C4-2B (cell line): ENCODE data around the gene RPS14.

Experiments
- H3K27ac ChIP-seq: fragments of 450-650 bp; 2 replicates; pipeline ENCODE4 v1.5.1; 2017
- ZFX ChIP-seq: fragments of 450-650 bp; IDR thresholded peaks from 2 replicates; pipeline ENCODE4 v1.6.1; 2017
- TF ChIP-seq, protein P1 (sequence below): fragments of 450-650 bp; conservative IDR thresholded peaks from 2 replicates; pipeline ENCODE4 v1.5.1; 2017; ENCODE audit warnings: mild to moderate bottlenecking

Gene RPS14

DNA sequence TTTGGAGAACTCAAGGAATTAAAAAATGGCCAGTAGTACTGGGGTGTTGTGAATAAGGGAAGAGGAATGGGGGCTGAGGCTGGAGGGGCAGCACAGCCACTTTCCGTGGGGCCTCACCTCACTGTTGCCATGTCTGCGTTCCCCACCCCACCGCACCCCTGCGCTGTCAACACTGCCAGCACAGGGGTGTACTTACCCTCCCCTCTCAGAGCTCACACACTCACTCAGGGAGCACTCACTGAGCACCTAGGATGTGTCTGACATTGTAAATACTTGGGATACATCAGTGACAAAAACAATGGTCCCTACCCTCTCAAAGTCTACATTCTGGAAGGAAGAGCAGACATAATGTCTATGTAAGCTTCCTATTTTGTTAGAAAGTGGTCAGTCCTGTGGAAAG lies 3.4 kb upstream of the RPS14 start:
- TF ChIP-seq ZFX = no peak
- TF ChIP-seq, protein P1, sequence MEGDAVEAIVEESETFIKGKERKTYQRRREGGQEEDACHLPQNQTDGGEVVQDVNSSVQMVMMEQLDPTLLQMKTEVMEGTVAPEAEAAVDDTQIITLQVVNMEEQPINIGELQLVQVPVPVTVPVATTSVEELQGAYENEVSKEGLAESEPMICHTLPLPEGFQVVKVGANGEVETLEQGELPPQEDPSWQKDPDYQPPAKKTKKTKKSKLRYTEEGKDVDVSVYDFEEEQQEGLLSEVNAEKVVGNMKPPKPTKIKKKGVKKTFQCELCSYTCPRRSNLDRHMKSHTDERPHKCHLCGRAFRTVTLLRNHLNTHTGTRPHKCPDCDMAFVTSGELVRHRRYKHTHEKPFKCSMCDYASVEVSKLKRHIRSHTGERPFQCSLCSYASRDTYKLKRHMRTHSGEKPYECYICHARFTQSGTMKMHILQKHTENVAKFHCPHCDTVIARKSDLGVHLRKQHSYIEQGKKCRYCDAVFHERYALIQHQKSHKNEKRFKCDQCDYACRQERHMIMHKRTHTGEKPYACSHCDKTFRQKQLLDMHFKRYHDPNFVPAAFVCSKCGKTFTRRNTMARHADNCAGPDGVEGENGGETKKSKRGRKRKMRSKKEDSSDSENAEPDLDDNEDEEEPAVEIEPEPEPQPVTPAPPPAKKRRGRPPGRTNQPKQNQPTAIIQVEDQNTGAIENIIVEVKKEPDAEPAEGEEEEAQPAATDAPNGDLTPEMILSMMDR = no peak

DNA sequence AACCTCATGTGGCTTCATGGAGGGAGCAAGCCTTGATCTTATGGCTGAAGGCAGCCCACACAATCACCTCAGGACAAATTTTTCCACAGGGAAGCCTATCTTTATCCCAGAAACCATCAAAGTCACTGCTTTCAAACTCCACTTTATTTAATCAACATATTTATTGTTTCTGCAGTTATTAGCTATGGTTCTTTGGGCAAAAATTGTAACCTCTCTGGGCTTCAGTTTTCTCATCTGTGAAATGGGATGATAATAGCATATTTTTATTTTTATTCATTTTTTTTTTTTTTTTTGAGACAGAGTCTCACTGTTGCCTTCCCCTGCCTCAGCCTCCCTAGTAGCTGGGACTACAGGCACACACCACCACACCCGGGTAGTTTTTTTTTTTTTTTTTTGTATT lies 2.1 kb upstream of the RPS14 start:
- TF ChIP-seq, protein P1 = no peak
- no peak for TF ChIP-seq ZFX
- H3K27ac ChIP-seq = no peak overlapping the region

More for the DNA sequence above, 3.4 kb upstream of the RPS14 start:
- H3K27ac ChIP-seq = no peak overlapping the region

DNA sequence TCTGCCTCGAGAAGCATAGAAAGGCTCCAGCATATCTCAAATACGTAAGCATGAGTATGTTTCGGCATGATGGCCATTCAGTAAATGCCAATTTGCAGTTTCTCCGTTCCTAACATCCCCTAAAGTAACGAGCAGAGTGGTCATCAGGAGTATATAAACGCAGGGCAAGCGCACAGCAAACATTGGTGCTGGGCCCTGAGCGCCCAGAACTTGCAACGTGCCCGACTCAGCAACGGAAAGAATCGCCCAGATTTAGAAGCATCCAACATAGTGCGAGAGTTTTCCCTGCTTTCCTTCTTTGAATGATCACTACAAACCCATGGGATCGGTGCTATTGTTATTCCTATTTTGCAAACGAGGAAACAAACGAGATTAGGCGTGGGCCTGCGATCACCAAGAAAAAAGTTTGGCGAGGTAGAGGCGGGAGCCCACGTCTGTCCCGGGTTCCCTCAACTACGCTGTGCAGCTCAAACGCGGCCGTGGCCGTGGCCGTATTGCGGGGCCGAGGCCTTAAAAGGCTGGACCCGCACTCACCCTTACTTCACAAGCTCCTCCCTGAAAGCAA lies 505 bp downstream of the RPS14 start:
- H3K27ac ChIP-seq = peak overlapping the region; percentile 93
- TF ChIP-seq, protein P1 = no peak
- no peak for TF ChIP-seq ZFX

DNA sequence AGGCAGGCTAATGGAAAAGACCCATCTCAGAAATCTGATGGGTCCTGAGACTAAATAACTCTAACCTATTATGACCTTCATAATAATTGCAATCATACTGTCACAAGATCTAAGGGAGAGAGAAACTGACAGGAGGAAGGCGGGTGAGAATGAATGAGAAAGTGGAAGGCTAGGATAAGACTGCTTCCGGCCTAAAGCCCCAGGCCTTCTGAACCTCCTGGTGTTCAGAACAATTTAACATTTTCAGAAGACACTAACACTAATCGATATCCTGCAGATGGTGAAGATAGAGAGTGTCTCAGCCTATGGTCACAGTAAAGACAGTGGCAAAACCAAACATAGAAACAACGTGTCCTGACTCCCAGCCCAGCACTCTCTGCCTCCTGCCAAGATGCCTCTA lies 1.2 kb downstream of the RPS14 start:
- peak overlapping the region; percentile 93 for H3K27ac ChIP-seq
- no peak for TF ChIP-seq ZFX
- TF ChIP-seq, protein P1 = no peak

- H3K27ac ChIP-seq = peak overlapping the region; percentile 93; the same call in 1 of the 2 replicates
- no peak for TF ChIP-seq ZFX
- TF ChIP-seq, protein P1 = no peak
Observed at GRCh38 chr5:150447188-150447587, 2.4 kb downstream of the RPS14 start.

DNA sequence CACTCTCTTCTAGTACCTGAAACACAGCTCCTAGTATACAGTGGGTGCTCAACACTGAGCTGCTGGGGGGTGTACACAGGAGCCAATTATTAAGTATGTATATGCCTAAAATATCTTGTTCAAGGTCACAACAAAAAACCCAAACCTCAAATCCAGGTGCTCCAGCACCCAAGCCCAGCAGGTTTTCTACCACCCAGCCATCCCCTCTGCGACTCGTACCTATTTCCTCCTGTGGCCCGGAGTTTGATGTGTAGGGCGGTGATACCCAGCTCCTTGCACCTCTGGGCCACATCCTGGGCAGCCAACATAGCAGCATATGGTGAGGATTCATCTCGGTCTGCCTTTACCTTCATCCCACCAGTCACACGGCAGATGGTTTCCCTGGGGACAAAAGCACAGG lies 3.0 kb downstream of the RPS14 start:
- H3K27ac ChIP-seq = 0 out of 2 replicates have a peak overlapping the region, but pooled peaks have one; percentile 93

DNA sequence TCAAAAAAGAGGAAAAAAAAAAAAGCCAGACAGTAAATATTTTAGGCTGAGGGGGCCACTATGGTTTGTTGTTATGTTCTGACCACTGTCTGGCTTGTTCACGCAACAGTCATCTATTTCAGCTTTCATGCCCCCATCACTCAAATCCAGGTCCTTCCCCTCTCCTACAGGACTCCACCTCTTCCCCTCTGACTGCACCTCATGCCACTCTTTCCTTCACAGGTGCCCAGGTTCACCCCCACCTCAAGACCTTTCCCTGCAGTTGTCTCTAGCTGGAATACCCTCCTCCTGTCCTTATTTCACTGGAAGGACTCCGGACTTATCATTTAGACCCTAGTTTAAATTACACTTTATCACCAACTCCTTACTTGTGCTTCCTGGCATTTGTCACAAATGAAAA lies 3.5 kb downstream of the RPS14 start:
- no peak overlapping the region for H3K27ac ChIP-seq
- TF ChIP-seq ZFX = no peak
- TF ChIP-seq, protein P1 = no peak

More for the DNA sequence above, 3.0 kb downstream of the RPS14 start:
- TF ChIP-seq, protein P1 = no peak
- no peak for TF ChIP-seq ZFX
